NCI-H345 treated with DMSO at 0.1 percent for 48 hours (cell line): Measurements from ENCODE around the gene CARS2.
"Not testable (repeated sequence)": the region's sequence is repeated elsewhere in the genome, so short reads cannot be mapped to it uniquely, and the experiment has no call there.

Source experiments
- DNase-seq: peaks from one replicate; lab custom pipeline; 2025; ENCODE audit not compliant: unreplicated experiment; lab: John Stamatoyannopoulos, UW

CARS2 gene

GRCh38 chr13:110624766-110625756 lies 80.9 kb downstream of the CARS2 start:
- DNase-seq, result no peak

- no peak for DNase-seq
These were observed 85.3 kb downstream of the CARS2 start for GRCh38 chr13:110620596-110620995.

DNA sequence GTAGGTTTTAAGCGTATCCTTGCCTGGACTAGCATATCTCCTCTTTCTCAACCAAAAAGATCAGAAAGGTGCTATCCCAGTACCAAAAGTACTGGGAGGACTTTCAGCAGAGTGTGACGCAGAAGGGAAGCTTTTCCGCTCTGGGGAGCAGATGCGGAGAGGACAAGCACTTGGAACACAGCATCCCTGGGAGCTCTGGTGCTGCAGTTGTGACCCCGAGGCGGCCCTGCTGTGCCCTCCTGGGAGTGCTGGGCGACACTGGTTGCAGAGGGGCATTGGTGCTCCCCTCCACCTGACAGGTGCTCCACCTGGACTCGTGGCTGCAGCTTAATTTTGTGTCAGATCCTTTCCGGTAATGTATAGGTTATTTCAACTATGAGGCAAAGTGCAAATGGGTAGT lies 87.1 kb downstream of the CARS2 start:
- no peak for DNase-seq

DNA sequence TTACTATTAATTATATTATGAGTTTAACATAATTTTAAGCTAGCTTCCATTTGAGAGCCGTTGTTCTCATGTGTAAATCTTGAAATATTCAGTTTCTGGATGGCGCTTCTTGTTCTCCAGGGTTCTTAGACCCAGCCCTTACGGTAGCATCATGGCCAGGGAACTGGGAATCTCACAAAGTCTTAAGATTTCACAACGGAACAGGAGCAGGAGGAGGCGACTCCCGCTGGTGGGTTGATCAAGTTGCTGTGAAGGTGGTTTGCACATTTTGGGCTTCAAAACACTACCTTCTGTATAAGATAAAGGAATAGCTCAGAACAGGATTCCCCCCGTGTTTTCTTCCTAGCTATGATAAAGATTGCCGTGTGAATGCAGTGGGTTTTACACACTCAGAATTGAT lies 87.7 kb downstream of the CARS2 start:
- DNase-seq, result no peak

DNA sequence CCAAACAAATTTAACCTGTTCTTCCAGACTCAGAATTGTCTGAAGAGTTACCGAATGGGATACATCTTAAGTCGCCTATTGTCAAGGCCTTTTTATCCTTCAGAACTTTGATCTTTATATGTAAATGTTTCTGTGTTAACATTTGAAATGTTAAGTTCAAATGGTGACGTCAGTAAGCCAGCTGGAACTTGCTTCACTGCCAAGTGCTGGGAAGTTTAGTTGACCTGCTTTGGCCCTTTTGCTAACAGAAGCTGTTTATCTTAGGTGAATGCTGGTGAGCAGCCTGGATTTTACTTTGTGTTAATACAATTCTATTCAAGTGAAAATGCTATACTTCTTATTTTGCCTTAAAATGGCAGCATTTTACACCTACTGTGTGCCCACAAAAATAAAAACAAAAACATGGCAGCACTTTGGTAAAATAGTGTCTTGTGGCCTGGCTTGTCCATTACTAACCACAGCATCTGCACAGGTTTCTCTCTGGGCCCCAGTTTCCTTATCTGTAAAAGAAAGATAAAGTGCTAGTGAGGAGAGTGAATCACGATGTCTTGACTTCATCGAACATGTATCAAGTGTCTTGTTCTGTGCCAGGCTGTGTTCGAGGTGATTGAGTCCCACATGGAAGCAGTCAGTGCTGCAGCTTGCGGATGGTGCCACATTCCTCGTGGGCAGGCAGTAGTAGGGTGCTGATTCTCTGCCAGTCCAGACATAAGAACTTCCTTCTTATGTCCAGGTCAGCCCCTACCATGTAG lies 88.4 kb downstream of the CARS2 start:
- no peak for DNase-seq

DNA sequence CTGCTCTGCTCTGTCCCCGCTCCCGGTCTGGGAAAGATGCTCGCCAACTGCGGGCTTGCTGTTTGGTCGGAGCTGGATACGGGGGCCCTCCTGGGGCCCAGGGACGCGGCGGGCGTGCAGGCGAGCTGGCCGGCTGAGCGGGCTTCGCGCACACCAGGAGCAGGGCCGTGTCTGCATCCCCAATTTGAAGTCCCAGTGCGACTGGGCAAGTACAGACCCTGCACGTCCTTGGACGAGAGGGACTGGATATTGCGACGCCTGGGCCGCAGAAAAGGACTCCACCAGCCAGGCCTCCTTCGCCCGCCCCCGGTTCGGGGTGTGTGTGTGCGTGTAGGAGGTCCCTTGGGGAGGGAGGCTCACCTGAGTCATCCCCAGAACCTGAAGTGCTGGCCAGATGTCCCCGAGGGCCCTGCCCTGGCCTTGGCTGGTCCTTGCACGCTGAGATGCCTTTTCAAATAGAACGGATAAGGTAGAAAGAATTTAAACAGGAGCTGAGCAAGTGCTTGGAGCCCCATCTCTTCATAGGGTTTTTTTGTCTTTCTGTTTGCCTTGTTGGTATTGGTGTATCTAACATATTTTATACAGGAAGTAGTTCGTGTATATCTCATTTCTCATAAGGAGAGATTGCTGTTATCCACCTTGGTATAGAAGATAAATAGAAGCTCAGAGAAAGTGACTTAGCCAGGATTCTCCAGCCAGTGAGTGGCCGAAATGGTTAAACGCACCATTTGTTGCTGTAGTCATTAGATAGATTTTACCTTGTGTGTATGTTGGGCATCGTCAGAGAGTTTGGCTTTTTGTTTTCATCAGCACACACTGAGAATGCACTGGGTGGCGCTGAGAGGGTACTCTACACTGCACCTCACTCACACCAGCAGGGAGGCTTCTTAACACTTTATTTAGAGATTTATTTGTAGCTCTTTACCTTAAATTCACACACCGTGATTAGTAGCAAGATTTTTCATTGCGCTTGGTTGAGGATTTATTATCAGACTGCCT lies 89.5 kb downstream of the CARS2 start:
- no peak for DNase-seq

DNA sequence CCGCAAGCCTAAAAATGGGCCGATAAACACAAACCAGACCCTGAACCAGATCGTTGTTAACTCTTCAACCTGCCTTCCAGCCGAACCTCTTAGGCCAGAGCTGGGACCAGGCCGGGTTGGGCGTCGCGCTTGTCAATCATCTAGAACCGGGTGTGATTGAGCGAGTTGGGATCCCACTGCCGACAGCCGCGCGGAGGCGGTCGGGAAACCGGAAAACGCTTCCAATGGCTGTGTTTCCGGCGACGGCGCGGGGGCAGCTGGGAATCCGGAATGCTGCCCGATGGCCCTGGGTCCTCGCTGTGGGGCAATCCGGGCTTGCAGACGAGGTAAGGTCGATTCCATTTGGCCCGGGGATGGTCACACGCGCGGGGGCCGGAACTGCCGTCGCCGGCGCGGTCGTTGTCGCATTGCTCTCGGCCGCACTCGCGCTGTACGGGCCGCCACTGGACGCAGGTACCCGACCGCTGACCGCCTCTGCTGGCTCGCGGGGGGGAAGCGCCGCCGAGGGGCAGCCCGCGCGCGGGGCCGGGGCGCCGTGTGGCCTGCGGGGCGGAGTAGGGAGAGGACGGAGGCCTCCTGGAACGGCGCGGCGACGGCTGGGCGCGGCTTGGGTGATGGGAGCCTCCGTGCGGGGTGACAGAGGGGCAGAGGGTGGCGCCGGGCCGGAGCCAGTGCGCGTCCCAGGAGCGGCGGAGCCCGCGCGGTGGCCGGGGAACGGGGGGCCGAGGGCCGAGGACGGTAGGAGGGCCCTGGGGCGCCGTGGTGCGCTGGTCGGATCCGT lies 90.4 kb downstream of the CARS2 start, which contains the start of gene NAXD:
TSS of gene NAXD (plus strand) at position 224 of the 781 bp plus-strand sequence. CDS start at position 281, 57 bp downstream.
- peak; percentile 80 for DNase-seq

DNA sequence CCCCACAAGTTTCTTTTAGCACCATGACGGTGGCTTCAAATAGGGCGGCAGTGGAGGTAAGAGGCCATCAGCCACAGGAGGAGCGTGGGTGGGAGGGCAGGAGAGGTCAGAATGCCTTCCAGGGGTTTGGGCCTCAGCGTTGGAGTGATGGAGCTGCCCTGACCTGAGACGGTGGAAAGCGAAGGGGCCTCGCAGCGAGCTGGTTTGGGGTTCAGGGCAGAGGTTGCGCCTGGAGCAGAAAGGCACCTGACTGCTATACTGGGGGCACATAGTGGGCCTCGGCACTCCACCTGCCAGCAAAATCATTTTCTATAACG lies 91.0 kb downstream of the CARS2 start:
- DNase-seq, result no peak

DNA sequence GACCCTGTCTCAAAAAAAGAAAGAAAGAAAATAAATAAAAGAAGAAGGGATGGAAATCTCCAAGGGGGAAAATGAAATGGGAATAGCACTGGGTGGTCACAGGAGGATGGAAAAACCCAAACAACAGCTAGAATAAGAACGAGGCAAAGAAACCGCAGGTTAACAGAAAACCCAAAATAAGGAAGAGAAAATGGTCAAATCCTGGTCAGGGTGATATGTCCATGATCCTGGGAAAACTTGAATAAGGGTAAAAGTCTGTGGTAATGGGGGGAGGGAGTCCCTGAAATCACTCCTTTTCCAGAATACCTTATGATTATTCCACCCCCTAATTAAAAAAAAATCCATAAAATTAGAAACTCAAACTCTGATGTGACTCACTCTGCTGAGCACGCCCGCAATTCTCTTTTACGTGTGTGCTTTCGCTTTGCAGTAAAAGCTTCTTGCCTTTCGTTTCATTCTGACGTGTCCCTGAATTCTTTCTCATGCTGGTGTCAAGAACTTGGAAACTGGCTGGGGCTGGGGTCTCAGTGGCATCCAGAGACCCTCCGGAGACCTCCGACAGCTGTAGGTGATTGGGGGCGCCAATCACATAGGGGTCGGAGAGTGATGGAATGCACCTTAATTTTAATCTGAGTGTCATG lies 94.8 kb downstream of the CARS2 start:
- no peak for DNase-seq

- DNase-seq, result no peak
These were observed 98.2 kb downstream of the CARS2 start for GRCh38 chr13:110607675-110608224.

- DNase-seq, result not testable (repeated sequence)
These were observed 99.6 kb downstream of the CARS2 start for GRCh38 chr13:110606281-110606680.

DNA sequence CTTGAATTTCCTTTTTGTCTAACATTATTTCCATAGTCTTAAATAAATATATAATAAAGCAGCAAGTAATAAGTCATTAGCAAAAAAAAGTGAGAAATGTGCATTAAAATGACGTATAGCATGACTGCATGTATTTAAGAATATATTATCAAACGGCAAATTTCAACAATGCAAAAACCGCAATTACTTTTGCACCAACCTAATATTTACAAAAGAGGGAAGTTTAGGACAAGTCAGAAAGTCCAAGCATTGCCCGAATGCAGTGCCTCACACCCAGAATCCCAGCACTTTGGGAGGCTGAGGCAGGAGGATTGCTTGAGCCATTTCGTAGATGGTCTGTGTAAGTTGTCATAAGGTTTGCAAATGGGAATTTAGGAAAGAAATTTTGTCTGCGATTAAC lies 100.8 kb downstream of the CARS2 start:
- no peak for DNase-seq

DNA sequence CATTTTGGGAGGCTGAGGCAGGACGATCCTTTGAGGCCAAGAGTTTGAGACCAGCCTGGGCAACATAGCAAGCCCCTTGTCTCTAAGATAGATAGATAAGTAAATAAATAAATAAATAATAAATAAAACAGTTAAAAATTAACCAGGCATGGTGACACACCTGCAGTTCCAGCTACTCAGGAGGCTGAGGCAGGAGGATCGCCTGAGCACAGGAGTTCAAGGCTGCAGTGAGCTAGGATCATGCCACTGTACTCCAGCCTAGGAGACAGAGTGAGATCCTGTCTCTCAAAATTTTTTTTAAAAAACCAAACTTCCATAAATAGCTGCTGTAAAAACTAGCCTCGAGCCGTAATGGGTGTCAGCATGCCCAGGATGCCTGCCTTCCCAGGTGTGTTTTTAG lies 104.9 kb downstream of the CARS2 start:
- DNase-seq, result no peak

DNA sequence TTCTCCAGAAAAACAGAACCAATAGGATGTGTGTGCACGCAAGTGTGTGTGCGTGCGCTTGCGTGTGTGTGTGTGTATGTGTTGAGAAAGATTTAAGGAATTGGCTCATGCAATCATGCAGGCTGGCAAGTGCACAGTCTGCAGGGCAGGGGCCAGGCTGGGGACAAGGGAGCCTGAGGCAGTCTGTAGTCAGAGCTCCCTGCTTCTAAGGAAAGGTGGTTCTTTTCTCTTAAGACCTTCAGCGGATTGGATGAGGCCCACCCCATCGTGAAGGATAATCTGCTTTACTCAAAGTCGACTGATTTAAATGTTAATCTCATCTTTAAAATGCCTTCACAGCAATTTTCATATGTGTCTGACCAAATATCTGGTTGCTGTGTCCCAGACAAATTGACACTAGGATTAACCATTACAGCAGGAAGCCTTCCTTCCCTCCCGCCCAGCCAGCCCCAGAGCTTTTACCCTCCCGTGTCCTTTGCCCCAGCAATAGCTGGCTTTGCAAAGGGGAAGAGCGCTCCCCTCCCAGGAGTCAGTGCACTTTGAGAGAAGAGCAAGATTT lies 105.6 kb downstream of the CARS2 start:
- no peak for DNase-seq

GRCh38 chr13:110597041-110597689 lies 108.8 kb downstream of the CARS2 start:
- DNase-seq, result no peak

DNA sequence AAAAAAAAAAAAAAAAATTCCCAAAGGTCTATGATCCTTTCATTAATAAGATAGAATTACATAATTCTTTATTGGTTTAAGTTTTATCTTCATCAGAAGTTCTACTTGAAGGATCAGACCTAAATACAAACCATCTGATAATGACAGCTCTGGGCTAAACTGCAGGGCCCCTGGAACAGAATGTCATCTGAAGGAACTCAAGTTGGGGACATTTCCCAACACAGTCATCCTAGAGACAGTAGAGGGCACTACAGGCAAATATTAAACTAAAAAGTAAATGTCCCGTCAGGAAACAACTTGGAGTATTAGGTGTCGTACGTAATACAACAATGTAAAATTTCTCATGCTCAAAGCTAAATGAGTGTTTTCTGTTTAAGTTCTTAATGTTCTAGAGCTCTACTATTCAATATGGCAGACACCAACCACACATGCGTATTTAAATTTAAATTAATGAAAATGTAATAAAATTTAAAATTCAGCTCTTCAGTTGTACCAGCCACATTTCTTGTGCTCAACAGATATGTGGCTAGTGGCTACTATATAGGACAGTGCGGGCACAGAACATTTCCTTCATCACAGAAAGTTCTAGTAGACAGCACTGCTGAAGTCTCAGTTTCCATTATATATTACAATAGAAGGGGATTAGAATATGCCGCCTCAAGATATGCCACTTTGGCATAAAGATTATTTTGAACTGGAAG lies 112.3 kb downstream of the CARS2 start:
- peak; percentile 4 for DNase-seq

DNA sequence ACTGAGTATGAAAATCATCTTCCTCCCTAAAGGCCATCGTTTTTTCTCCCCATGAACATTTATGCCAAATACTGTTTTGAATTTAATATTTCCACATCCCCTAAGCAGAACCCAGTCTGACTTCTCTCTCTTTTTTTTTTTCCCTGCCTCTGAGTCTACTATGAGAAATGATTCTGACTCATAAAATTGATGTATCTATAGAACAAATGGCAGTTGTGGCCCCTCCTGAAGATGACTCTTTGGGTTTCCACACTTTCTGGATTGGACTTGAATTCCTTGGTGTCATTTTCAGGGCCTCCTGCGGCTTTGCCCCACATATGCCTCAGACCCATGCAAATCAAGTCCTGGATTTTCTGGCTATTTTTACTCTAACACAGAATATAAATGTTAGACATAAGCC lies 113.3 kb downstream of the CARS2 start:
- DNase-seq, result no peak
